Skeletal muscle satellite cell (primary cell): ENCODE measurements around the gene TRIO.

Experiments used
- H3K27me3 ChIP-seq: 2 replicates; pipeline ENCODE4 v1.7.0; 2013; ENCODE audit warnings: low read length; ENCODE audit not compliant: control insufficient read depth, insufficient read depth
- H3K36me3 ChIP-seq: 2 replicates; pipeline ENCODE4 v1.7.0; 2013; ENCODE audit warnings: mild to moderate bottlenecking, control low read depth, low read length; ENCODE audit not compliant: insufficient read depth
- H3K4me1 ChIP-seq: 2 replicates; pipeline ENCODE4 v1.7.0; 2013; ENCODE audit warnings: low read length; ENCODE audit not compliant: control insufficient read depth, insufficient read depth
- H3K4me2 ChIP-seq: 2 replicates; pipeline ENCODE4 v1.7.0; 2013; ENCODE audit warnings: mild to moderate bottlenecking, low read length
- H3K4me3 ChIP-seq: 2 replicates; pipeline ENCODE4 v1.7.0; 2013; ENCODE audit warnings: low read length
- H3K9ac ChIP-seq: 2 replicates; pipeline ENCODE4 v1.7.0; 2013; ENCODE audit warnings: mild to moderate bottlenecking, low read depth, low read length, moderate library complexity
- H3K9me3 ChIP-seq: replicated peaks from 2 replicates; pipeline ENCODE4 v1.7.0; 2013; ENCODE audit warnings: mild to moderate bottlenecking, control low read depth, low read length

TRIO gene

GRCh38 chr5:14281746-14282181, 138.6 kb downstream of the TRIO start:
- no peaks in the 10 kb centered on the region for H3K9me3 ChIP-seq
- no peaks in the 10 kb centered on the region for H3K27me3 ChIP-seq
- H3K4me2 ChIP-seq: no peak overlapping the region
- H3K36me3 ChIP-seq: peaks cover 80% of the 10 kb centered on the region
- H3K9ac ChIP-seq: no peak overlapping the region
- H3K4me3 ChIP-seq: no peak overlapping the region
- H3K4me1 ChIP-seq: peaks cover 17% of the 10 kb centered on the region

GRCh38 chr5:14283139-14283538, 140.0 kb downstream of the TRIO start:
- Histone ChIP-seq H3K9ac (no peak overlapping the region), H3K4me1 (peaks cover 16% of the 10 kb centered on the region), H3K27me3 (no peaks in the 10 kb centered on the region), H3K9me3 (no peaks in the 10 kb centered on the region), H3K4me2 (no peak overlapping the region), H3K36me3 (peaks cover 85% of the 10 kb centered on the region), H3K4me3 (no peak overlapping the region)

GRCh38 chr5:14284392-14285148, 141.4 kb downstream of the TRIO start:
- no peak overlapping the region for H3K4me2 ChIP-seq
- H3K9ac ChIP-seq: no peak overlapping the region
- no peaks in the 10 kb centered on the region for H3K27me3 ChIP-seq
- H3K9me3 ChIP-seq: no peaks in the 10 kb centered on the region
- H3K36me3 ChIP-seq: peaks cover 88% of the 10 kb centered on the region
- H3K4me1 ChIP-seq: peaks cover 14% of the 10 kb centered on the region
- H3K4me3 ChIP-seq: no peak overlapping the region

DNA sequence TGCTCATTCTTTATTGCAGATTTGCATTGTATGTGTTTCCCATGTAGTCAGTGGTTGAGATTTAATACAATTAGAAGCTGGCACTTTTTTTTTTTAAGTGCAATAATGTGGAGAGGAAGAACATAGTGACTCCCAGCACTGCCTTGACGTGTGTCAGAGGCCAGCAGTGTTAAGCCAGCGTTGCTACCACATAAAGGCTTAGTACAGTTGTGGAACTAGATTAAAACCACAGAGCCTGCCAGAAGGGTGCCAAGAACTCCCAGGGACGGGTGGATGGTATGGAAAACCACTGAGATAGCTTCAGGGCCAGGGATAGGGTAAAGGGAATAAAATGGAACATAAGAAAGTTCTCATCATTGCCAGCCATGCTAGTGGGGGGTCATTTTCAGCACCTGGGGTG, 142.9 kb downstream of the TRIO start:
- Histone ChIP-seq H3K27me3 (no peaks in the 10 kb centered on the region), H3K4me1 (peaks cover 14% of the 10 kb centered on the region), H3K9me3 (no peaks in the 10 kb centered on the region), H3K4me3 (no peak overlapping the region), H3K4me2 (no peak overlapping the region), H3K36me3 (peaks cover 86% of the 10 kb centered on the region), H3K9ac (no peak overlapping the region)

- no peaks in the 10 kb centered on the region for H3K27me3 ChIP-seq
- peaks cover 85% of the 10 kb centered on the region for H3K36me3 ChIP-seq
These were observed 143.7 kb downstream of the TRIO start for GRCh38 chr5:14286574-14287421.

DNA sequence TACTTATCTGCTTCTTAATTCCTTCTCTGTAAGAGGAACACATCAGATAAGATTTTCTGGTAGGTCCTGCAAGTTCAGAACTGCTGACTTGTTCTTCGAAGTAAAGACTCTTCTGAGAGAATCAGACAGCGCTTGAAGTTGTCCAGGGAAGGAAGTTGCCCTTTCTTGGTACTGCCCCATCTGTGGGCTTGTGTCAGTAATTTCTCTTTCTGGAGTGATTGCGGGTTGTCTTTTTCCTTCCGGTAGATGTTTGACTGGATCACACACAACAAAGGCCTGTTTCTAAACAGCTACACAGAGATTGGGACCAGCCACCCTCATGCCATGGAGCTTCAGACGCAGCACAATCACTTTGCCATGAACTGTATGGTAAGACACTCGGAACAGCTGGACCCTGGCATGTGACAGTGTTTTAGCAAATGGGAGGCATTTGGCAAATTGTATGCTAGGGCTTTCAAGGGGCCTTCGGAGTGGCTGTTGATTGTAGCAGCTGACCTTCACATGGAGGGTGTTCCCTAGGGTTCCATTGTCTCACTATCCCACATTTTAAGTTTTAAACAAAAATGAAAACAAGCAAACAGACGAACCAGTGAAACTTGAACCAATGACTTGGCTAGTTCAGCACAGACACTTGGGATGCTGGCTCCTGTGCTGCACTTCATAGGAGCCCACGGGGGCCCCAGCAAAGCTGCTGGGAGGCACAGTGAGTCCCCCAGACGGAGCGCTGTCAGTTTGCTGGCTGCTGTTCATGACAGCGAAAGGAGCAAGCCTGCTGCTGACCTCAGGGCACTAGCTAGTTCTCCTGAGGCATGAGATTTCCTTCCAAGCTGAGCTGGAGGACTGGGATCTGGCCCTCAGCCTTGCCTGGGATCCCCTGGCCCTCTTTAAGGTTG, 149.9 kb downstream of the TRIO start:
- H3K4me1 ChIP-seq: peaks cover 14% of the 10 kb centered on the region
- H3K27me3 ChIP-seq: no peaks in the 10 kb centered on the region
- H3K4me2 ChIP-seq: no peak overlapping the region
- H3K36me3 ChIP-seq: peaks cover 86% of the 10 kb centered on the region
- no peaks in the 10 kb centered on the region for H3K9me3 ChIP-seq
- H3K9ac ChIP-seq: no peak overlapping the region
- no peak overlapping the region for H3K4me3 ChIP-seq

More at GRCh38 chr5:14286574-14287421, 143.7 kb downstream of the TRIO start:
- no peak overlapping the region for H3K4me3 ChIP-seq
- no peak overlapping the region for H3K4me2 ChIP-seq
- H3K9me3 ChIP-seq: no peaks in the 10 kb centered on the region
- H3K4me1 ChIP-seq: peaks cover 14% of the 10 kb centered on the region
- no peak overlapping the region for H3K9ac ChIP-seq

DNA sequence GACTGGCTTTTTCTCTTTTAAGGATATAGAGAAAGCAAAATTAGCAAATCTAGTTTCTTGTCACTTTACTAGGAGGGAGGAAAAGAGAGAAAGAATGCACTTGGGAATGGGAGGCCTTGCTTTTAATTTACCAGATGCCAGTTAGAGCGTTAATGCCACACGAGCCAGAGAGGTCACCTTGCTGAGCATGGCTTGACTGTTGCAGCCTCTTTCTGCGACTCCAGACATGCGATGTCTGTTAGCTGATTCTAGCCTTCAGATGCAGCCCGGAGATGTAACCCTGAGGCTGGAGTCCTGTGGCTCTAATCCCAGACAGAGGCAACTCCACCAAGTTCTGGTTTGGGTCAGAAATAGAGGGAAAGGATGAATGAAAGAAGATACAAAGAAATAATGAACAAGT, 152.5 kb downstream of the TRIO start:
- H3K27me3 ChIP-seq: no peaks in the 10 kb centered on the region
- H3K4me3 ChIP-seq: no peak overlapping the region
- no peak overlapping the region for H3K4me2 ChIP-seq
- H3K9me3 ChIP-seq: no peaks in the 10 kb centered on the region
- no peak overlapping the region for H3K9ac ChIP-seq
- H3K4me1 ChIP-seq: peaks cover 20% of the 10 kb centered on the region
- H3K36me3 ChIP-seq: peaks cover 92% of the 10 kb centered on the region

- Histone ChIP-seq H3K4me1 (peaks cover 20% of the 10 kb centered on the region), H3K4me2 (no peak overlapping the region), H3K27me3 (no peaks in the 10 kb centered on the region), H3K9me3 (no peaks in the 10 kb centered on the region), H3K4me3 (no peak overlapping the region), H3K36me3 (peaks cover 94% of the 10 kb centered on the region), H3K9ac (no peak overlapping the region)
These were observed 153.6 kb downstream of the TRIO start for GRCh38 chr5:14296533-14297331.

GRCh38 chr5:14297697-14298096, 154.6 kb downstream of the TRIO start:
- Histone ChIP-seq H3K4me1 (peaks cover 18% of the 10 kb centered on the region), H3K27me3 (no peaks in the 10 kb centered on the region), H3K4me2 (no peak overlapping the region), H3K36me3 (peaks cover 99% of the 10 kb centered on the region), H3K9ac (no peak overlapping the region), H3K4me3 (no peak overlapping the region), H3K9me3 (no peaks in the 10 kb centered on the region)

- no peak overlapping the region for H3K9ac ChIP-seq
- H3K36me3 ChIP-seq: peaks cover 95% of the 10 kb centered on the region
- no peaks in the 10 kb centered on the region for H3K27me3 ChIP-seq
- H3K4me1 ChIP-seq: peaks cover 12% of the 10 kb centered on the region
- H3K4me2 ChIP-seq: no peak overlapping the region
- no peak overlapping the region for H3K4me3 ChIP-seq
- no peaks in the 10 kb centered on the region for H3K9me3 ChIP-seq
These were observed 155.1 kb downstream of the TRIO start for GRCh38 chr5:14298126-14298847.
